GM18858 (cell line): Measurements from ENCODE around the gene SCAF4.
"Not testable (repeated sequence)": the region's sequence is repeated elsewhere in the genome, so short reads cannot be mapped to it uniquely, and the experiment has no call there.

Source experiments
- ATAC-seq: cut with Tn5 transposase; IDR thresholded peaks from one replicate; pipeline ENCODE4 v1.9.1; 2021; ENCODE audit not compliant: unreplicated experiment

Gene SCAF4

DNA sequence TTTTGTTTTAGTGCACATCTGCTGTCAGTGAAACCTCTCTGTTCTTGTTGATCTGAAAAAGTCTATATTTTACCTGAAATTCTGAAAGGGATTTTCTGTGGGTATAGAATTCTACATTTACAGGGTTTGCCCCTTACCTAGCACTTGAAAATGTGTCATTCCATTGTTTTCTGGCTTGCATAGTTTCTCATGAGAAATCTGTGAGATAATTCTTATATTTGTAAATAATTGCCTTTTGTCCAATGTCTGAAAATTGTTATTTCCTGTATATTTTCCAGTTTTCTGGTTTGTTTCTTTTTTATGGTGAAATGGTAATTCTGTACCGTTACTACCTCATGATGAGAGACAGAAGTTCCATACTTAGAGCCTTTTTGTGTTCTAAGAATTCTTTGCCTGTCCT is 11.8 kb upstream of the SCAF4 start:
- no peak for ATAC-seq

DNA sequence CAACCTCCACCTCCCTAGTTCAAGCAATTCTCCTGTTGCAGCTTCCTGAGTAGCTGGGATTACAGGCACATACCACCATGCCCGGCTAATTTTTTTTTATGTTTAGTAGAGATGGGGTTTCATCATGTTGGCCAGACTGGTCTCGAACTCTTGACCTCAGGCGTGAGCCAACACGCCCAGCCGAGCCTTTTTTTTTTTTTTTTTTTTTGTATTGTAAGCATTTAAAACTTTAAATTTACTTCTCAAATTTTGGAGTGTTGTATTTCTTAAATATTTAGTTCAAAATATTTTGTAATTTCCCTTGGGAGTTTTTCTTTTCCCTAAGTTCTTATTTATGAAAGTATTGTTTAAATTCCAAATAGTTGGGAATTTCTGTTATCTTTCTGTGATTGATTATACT is 9.2 kb upstream of the SCAF4 start:
- no peak for ATAC-seq

DNA sequence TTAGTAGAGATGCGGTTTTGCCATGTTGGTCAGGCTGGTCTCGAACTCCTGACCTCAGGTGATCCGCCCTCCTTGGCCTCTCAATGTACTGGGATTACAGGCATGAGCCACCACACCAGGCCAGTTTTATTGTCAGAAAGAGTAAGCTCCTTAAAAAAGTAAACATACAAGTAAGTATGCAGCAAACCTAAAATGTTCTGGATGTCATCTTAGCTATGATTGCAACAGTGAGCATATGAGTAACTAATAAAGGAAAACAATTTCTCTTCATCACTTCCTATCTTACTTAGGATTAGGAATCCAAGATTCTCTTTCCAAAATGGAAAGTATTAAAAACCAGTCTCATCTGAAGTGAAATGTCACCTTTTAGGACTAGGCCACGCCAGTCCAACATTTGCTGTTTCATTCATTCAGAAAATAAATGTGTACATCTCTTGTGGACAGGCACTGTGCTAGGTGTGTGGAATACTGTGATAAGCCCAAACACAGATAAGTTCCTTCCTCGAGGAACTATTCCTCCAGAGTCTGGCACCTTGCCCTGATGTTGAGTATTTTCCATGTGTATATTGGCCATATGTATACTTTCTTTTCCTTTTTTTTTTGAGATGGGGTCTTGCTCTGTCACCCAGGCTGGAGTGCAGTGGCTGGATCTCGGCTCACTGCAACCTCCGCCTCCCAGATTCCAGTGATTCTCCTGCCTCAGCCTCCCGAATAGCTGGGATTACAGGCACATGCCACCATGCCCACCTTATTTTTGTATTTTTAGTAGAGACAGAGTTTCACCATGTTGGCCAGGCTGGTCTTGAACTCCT is 5.9 kb upstream of the SCAF4 start:
- ATAC-seq: not testable (repeated sequence)

DNA sequence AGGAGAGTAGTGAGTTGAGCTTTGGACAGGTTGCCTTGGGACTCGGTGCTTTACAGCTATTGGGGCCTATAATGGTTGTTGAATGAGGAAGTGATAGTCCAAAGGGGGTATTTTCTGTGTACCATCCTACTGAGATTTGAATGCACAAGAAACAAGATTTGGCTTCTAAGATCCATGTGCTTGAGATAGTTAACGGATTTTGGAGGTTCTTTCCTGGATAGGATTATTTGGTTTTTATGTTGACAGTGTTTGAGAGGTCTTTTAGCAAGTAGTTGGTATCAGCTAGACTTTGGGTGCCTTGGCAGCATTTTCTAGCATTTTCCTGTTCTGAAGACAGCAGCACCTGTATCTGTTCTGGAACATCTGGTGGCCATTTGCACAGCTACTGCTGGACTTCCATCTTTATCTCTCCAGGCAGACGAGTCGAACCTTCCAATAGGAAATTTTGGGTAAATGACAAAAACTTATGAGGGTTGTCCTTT is 3.6 kb upstream of the SCAF4 start:
- no peak for ATAC-seq

DNA sequence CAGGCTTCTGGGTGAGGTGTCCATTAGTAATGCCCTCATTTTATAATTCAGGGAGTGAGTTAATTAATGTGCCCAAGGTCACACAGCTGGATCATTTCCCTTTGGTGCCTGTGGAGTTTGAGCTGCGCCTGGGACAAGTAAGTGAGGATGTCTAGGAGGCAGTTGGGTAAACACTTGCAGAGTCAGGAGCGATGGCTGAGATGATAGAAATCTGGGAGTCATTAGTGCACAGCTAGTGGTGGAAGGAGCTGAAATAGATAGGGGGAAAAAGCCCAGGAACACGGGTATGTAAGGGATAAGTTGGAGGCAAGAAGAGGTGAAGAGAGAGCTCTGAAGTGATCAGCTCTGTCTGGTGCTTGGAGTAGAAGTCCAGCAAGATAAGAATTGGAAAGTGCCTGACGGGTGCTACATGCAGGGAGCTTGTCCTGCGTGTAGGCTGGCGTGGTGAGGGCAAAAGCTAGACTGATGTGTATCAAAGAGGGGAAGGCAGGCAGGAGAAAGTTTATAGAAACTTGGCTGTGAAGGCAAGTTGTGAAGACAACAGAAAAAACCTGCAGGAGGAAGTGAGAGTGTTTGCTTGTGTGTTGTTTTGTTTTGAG is 1.7 kb upstream of the SCAF4 start:
- ATAC-seq: no peak

DNA sequence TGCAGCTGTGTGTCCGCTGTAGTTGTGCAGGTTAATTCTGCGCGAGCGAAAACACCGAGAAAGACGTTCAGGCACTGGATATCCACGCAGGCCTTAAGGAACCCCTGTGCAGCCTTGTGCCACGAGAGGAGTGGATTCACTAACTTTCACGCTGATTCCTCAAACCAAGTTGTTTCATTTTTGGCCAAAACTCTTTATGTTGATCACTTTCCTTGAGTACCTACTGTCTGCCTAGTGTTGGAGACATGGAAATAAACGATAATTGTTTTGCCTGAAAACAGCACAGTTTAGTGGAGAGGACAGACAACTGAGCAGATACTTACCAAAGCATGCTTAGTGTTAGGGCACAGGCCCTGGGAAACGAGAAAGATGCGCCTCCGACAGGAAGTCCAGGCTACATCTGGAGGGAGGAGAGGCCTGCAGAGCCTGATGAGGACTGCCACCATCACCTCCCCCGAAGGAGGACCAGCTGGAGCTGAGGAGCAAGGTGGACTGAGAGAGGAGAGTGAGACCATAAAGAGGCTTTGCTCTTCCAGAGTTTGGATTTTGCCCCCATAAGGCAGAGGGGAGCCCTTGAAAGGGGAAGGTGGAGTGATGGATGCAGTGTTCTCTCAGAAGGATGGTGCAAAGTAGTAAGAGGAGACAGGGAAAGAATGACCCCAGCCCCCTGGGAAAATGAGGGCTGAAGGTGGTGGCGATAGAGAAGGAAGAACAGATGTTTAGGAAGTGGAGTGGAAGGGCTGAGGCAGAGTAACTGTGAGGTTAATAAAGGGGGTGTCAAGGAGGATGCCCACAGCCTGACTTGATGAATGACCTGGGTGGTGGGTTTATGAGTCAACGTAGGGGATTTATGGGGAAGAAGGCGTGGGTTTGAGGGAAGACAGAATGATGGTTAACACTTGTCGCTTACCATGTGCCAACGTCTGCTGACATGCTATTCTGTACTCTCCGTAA is 956 bp upstream of the SCAF4 start:
- ATAC-seq: no peak

DNA sequence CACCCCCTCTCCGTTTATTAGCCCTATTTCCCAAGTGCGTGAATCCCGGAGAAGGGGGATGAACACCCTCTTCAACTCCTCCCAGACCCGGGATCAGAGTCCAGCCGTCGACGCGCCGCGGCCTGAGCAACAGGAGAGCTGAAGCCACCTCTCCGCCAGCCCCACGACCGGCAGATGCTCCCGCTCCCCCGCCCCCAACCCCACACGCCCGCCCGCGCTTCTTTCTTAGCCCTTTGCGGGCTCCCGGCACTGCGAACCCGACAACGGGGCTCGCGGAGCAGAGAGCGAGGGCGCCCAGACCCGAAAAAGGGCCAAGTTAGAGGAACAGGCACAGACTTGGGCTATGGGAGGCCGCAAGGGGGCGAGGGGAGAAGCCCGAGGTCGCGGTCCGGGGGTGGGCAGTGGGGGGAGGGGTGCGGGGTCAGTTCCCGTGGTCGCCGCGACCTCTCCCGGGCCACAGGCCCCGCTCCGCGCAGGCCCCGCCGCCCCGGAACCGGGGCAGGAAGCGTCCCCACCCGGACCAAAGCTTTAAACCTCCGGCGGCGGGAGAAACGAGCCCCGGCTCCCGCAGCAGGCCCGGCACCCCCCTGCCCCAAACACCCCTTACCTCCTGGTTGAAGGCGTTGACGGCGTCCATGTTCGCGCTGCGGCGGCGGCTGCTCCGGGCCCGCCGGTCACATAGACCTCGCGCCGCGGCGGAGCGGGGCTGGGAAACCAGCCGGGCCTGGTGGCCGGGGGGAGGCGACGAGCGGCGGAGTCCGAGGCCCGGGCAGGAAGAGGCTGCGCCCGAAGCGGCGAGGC is 662 bp downstream of the SCAF4 start:
- no peak for ATAC-seq

DNA sequence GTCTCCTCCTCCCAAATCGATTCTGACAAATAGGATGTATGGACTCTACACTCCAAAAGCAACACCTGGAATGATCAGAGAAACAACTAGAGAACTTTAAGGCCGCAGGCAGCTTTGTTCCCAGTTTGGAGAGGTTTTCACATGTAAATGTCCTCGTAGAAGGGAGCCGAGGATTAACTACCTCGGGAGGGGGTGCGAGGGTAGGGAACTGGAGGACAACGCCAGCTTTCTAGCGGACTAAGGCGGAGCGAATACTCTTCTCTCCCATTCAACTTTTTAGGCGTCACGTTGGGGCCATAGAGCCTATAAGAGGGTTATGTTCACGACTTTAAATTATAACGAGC is 1.2 kb downstream of the SCAF4 start:
- ATAC-seq: no peak

DNA sequence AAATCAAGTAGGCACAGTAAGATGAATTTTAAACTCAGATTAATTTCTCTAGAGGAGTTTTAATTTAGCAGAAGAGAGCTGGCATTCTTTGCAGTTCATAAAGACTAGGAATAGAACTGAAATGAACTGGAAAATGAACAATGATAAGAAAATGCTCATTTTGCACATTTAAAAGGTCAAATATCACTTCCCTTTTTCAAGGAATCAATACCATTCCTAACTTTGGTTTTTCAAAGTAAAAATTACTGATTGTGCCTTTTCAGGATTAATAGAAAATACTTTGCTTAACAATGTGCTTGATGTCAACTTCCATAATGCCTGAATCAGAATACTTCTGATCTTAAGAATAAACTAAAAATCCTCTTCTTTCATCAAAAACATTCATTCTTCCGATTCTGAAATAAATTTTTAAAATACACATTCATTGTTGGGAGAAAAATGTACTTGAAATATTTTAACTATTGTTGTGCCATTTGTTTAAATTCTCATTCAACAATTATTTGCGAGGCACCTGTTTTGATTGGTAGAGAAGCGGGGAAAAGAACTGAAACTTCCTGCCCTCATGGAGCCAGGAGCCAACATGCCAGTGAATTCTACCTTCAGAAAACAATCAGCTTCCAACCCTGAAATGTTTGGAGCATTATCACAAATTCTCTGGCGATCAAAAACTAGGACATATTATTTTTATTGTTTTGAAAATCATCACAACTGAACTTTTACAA is 2.1 kb downstream of the SCAF4 start:
- no peak for ATAC-seq

DNA sequence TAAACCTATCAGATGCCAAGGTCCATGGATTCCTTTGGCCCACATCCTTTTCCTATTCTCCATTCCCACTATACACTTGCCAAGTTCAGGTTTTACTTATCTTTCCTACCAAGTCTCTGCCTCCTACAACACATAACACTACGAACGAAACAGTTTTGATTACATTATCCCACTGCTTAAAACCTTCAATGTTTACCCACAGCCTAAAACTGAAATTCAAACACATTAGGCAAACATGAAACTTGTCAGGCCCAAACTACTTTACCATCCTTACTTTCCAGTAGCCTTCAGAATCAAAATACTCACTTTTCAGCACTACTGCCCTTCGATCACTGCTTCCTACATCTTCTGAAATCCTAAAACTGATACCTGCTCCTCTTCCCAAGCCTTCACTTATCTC is 3.0 kb downstream of the SCAF4 start:
- ATAC-seq: no peak

DNA sequence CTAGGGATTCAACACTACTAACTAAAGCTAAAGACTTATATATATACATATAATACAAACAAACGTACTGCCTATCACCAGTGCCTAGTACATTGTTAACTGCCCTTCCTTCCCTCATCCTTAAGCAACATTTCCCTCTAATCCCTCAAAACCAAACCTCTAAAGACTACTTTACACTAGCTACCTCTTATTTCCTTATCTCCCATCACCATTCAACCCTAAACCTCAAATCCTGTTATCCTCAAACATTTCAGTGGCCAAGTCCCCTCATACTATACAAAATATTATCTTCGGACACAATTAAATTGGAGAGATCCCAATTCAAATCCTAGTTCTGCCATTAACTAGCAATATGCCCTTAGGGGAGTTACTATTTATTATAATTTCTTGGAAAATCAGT is 3.7 kb downstream of the SCAF4 start:
- no peak for ATAC-seq

DNA sequence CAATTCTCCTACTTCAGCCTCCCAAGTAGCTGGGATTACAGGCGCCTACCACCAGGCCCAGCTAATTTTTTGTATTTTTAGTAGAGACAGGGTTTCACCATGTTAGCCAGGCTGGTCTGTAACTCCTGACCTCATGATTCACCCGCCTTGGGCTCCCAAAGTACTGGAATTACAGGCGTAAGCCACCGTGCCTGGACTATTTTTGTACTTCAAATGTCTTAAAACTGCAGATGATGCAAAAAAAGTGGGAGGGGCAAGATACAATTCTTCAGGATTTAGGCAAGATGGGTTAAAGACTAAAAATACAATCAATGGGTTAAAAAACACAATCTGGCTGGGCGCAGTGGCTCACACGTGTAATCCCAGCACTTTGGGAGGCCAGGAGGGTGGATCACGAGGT is 4.7 kb downstream of the SCAF4 start:
- ATAC-seq: no peak

DNA sequence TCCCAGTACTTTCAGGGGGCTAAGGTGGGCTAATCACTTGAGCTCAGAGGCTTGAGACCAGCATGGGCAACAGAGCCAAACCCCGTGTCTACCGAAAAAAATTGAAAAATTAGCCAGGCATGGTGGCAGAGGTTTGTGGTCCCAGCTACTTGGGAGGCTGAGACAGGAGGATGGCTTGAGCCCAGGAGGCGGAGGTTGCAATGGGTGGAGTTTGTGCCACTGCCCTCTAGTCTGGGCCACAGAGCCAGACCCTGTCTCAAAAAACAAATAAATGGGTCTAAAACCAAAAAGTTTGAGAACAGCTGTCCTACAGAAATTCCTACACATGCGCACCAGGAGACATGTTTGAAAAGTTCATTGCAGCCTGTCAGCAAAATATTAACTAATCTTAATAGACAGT is 5.5 kb downstream of the SCAF4 start:
- ATAC-seq: no peak

DNA sequence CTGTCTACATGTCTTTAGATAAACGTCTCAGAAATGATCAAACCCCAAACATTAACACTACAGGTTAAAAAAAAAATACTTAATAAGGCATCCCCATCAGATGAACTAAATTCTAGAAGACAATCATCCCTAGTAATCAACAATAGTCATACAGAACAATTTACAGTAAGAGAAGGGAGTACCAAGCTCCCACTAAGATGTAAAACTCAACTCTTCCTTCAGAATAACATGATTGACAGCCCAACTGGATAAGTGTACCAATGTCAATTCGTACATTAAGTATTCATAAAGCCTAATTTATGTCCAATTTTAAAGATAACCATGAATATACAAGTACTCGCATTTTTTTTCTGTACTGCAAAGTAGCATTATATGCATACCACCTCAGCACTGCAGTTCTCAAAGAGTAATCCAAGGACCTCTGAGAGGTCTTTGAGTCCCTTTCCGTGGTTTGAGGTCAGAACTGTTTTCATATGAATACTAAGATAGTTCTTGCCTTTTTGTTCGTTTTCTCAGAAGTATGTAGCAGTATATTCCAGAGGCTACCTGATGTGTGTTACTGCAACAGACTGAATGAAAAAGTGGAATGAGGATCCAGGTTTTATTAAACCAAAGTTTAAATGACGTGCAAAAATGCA is 6.6 kb downstream of the SCAF4 start:
- ATAC-seq: no peak

DNA sequence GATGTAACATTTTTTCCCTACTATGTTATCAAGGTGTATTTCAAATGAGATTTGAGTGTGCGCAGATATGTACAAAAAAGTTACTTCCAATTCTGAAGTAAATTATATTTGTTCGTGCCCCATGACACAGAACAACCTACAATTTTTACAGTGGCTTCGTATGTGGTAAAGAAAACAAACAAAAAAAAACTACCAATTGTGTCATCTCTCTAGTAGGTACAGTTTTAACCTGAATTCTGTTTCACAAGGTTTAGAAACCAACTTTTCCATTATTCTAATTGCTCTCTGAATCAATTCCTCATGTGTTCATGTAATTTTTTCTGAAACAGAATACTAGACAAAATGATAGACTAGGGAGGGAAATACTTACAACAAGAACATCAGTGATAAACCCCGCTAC is 7.4 kb downstream of the SCAF4 start:
- ATAC-seq: no peak

DNA sequence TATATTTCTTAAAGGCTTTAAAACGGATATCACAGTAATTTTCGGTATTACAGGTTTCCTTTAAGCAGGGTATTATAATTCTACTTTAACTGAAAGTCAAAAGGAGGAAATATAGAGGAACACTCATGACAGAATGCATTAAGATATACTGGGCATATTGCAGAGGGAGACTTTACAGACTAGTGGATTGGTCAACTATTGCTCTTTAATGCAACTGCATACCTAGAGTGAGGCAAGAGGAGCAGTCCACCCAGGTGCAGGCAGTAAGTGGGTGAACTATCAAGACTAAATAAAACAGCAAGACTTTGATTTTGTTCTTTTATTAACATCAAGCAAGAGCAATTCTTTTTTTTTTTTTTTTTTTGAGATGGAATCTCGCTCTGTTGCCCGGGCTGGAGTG is 10.5 kb downstream of the SCAF4 start:
- ATAC-seq: no peak

DNA sequence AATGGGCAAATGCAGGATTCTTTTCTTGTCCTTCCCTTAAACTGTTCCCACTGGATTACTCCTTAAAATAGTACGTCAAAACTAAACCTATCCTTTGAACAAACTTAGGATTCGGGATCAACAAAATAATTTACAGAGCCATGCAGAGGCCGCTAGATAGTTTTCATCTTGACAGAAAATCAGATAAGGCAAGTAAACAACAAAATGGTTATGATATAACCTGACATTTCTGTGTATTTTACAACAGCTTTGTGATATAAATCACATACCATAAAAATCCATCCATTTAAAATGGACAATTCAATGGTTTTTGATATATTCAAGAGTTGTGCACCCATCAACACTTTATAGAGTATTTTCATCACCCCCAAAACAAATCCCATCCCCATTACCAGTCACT is 11.2 kb downstream of the SCAF4 start:
- ATAC-seq: no peak

DNA sequence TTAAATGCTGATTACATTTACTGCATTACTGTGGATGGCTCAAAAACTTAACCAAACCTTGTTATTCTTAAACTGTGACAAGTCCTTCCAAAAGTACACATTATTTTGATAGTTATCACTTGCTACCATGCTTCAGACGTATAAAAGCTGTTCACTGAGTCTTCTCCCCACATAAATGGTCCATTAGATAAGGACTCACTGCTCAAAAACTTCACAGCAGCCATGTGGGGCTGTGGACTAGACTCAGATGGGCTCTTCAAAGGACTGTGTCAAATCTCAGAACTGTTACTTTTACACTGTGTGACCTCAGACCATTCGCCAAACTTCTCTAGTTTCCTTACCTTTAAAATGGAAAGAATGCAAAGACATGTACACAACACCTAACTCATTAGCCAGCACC is 11.6 kb downstream of the SCAF4 start:
- ATAC-seq: no peak

DNA sequence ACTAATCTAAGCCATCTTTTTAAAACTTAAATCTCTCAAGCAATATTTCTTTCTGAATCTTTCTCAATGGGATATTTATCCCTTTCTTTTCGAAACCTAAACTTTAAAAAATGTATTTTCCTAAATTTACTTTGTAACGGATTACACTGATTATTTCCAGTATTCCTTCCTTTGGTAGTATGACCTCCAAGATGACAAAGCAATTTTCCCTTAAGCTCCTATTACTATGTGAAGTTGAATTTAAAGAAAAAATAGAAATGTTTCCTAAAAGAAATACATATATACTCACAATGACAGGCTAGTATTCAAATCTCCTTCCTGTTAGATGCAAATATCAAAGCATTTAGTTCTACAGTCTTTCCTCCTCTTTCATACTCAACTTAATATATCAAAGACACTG is 15.8 kb downstream of the SCAF4 start:
- no peak for ATAC-seq
